GM23338 (cell line): ENCODE data around the gene HSBP1.

Experiments
- CREB1 ChIP-seq: fragments of 250-450 bp; sonication (Bioruptor Pico); IDR thresholded peaks from 2 replicates; pipeline ENCODE4 v1.5.0; 2020; ENCODE audit warnings: low read depth, mild to moderate bottlenecking, moderate library complexity
- EZH2 ChIP-seq: fragments of 200-600 bp; sonication (generic); IDR thresholded peaks from one replicate; pipeline ENCODE4 v1.8.0; 2017; ENCODE audit warnings: antibody characterized with exemption, mild to moderate bottlenecking, low read depth; ENCODE audit not compliant: unreplicated experiment
- EZH2phosphoT487 ChIP-seq: fragments of 200-600 bp; sonication (generic); IDR thresholded peaks from one replicate; pipeline ENCODE4 v1.8.1; 2018; ENCODE audit warnings: antibody characterized with exemption; ENCODE audit not compliant: unreplicated experiment
- JUNB ChIP-seq: IDR thresholded peaks from one replicate; pipeline ENCODE4 v1.6.1; 2016; ENCODE audit warnings: antibody characterized with exemption; ENCODE audit not compliant: unreplicated experiment
- NANOG ChIP-seq: IDR thresholded peaks from 2 replicates; pipeline ENCODE4 v1.6.1; 2016; ENCODE audit warnings: antibody characterized with exemption, borderline replicate concordance
- POLR2AphosphoS5 ChIP-seq: IDR thresholded peaks from 2 replicates; pipeline ENCODE4 v1.6.1; 2016; ENCODE audit warnings: antibody characterized with exemption, low read depth
- ZNF331 ChIP-seq: fragments of 250-450 bp; sonication (Bioruptor Pico); IDR thresholded peaks from 2 replicates; pipeline ENCODE4 v1.5.0; 2020; ENCODE audit warnings: low read depth, mild to moderate bottlenecking, moderate library complexity
- TF ChIP-seq, protein P1 (sequence below), 2 experiments: fragments of 200-600 bp in 1 of 2; sonication (generic) in 1 of 2; conservative IDR thresholded peaks; 2 replicates each; pipeline versions ENCODE4 v1.5.1 to v1.6.1; 2016 to 2017; ENCODE audit warnings: antibody characterized with exemption in 2 of 2, low read depth in 2 of 2, mild to moderate bottlenecking in 2 of 2, moderate library complexity in 1 of 2
- TF ChIP-seq, protein P2 (sequence below): IDR thresholded peaks from one replicate; pipeline ENCODE4 v1.6.1; 2018; ENCODE audit warnings: antibody characterized with exemption; ENCODE audit not compliant: unreplicated experiment
- TF ChIP-seq, protein P3 (sequence below): IDR thresholded peaks from 2 replicates; pipeline ENCODE4 v1.6.1; 2016; ENCODE audit warnings: antibody characterized with exemption

DNA sequence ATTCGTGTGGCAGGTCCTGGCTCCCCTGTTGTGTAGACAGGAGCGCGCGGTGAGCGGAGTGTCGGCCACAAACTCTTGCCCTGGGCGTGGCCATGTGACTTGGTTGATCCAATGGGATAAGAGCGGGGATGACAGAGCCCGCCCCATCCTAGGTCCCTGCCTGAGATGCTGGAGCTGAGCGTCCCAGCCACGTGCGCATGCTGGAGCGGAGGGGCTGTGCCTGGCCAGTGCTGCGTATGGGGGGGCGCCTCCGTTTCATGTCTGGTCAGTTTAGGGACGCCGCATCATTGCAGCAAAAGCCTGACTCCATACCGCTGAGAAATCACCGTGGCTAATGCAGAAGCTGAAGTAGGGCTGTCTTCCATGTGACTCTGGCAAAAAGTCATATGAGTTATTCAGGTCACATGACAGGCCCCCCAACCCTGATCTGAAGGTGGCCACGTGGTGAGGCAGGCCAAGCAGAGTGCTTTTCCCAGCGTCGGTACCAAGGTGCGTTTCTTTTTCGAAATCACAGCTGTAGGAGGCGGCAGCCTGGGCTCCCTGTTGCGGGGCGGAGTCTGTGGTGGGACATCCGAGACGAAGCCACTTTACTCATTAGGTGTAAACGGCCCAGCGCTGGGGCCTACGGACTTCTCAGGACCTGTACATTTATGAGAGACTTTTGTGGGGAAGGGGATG is 22.5 kb downstream of the HSBP1 start:
- TF ChIP-seq EZH2 (no peak), JUNB (no peak), ZNF331 (CRISPR knock-in tag) (no peak), POLR2AphosphoS5 (no peak), CREB1 (no peak), NANOG (no peak), EZH2phosphoT487 (no peak)
- TF ChIP-seq, protein P1, sequence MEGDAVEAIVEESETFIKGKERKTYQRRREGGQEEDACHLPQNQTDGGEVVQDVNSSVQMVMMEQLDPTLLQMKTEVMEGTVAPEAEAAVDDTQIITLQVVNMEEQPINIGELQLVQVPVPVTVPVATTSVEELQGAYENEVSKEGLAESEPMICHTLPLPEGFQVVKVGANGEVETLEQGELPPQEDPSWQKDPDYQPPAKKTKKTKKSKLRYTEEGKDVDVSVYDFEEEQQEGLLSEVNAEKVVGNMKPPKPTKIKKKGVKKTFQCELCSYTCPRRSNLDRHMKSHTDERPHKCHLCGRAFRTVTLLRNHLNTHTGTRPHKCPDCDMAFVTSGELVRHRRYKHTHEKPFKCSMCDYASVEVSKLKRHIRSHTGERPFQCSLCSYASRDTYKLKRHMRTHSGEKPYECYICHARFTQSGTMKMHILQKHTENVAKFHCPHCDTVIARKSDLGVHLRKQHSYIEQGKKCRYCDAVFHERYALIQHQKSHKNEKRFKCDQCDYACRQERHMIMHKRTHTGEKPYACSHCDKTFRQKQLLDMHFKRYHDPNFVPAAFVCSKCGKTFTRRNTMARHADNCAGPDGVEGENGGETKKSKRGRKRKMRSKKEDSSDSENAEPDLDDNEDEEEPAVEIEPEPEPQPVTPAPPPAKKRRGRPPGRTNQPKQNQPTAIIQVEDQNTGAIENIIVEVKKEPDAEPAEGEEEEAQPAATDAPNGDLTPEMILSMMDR (conservative IDR thresholded peaks at IDR 0.05; ENCODE audit: low read depth in 2 of 2), result no peak
- TF ChIP-seq, protein P2, sequence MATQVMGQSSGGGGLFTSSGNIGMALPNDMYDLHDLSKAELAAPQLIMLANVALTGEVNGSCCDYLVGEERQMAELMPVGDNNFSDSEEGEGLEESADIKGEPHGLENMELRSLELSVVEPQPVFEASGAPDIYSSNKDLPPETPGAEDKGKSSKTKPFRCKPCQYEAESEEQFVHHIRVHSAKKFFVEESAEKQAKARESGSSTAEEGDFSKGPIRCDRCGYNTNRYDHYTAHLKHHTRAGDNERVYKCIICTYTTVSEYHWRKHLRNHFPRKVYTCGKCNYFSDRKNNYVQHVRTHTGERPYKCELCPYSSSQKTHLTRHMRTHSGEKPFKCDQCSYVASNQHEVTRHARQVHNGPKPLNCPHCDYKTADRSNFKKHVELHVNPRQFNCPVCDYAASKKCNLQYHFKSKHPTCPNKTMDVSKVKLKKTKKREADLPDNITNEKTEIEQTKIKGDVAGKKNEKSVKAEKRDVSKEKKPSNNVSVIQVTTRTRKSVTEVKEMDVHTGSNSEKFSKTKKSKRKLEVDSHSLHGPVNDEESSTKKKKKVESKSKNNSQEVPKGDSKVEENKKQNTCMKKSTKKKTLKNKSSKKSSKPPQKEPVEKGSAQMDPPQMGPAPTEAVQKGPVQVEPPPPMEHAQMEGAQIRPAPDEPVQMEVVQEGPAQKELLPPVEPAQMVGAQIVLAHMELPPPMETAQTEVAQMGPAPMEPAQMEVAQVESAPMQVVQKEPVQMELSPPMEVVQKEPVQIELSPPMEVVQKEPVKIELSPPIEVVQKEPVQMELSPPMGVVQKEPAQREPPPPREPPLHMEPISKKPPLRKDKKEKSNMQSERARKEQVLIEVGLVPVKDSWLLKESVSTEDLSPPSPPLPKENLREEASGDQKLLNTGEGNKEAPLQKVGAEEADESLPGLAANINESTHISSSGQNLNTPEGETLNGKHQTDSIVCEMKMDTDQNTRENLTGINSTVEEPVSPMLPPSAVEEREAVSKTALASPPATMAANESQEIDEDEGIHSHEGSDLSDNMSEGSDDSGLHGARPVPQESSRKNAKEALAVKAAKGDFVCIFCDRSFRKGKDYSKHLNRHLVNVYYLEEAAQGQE, result no peak
- TF ChIP-seq, protein P3, sequence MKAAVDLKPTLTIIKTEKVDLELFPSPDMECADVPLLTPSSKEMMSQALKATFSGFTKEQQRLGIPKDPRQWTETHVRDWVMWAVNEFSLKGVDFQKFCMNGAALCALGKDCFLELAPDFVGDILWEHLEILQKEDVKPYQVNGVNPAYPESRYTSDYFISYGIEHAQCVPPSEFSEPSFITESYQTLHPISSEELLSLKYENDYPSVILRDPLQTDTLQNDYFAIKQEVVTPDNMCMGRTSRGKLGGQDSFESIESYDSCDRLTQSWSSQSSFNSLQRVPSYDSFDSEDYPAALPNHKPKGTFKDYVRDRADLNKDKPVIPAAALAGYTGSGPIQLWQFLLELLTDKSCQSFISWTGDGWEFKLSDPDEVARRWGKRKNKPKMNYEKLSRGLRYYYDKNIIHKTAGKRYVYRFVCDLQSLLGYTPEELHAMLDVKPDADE, result no peak
